Ishikawa (cell line): ENCODE results near the gene CISTR.

Source experiments
- CEBPB ChIP-seq: IDR thresholded peaks from 2 replicates; pipeline ENCODE4 v1.6.1; 2012
- NFIC ChIP-seq: IDR thresholded peaks from 2 replicates; pipeline ENCODE4 v1.6.1; 2012
- RAD21 ChIP-seq: IDR thresholded peaks from 2 replicates; pipeline ENCODE4 v1.6.1; 2012; ENCODE audit warnings: low read depth
- TAF1 ChIP-seq: IDR thresholded peaks from 2 replicates; pipeline ENCODE4 v1.6.1; 2012; ENCODE audit warnings: low read depth, mild to moderate bottlenecking
- ZBTB7A ChIP-seq: IDR thresholded peaks from 2 replicates; pipeline ENCODE4 v1.6.1; 2012; ENCODE audit warnings: low read depth
- TF ChIP-seq, protein P1 (sequence below): IDR thresholded peaks from 2 replicates; pipeline ENCODE4 v1.6.1; 2012; ENCODE audit warnings: low read depth, mild to moderate bottlenecking

DNA sequence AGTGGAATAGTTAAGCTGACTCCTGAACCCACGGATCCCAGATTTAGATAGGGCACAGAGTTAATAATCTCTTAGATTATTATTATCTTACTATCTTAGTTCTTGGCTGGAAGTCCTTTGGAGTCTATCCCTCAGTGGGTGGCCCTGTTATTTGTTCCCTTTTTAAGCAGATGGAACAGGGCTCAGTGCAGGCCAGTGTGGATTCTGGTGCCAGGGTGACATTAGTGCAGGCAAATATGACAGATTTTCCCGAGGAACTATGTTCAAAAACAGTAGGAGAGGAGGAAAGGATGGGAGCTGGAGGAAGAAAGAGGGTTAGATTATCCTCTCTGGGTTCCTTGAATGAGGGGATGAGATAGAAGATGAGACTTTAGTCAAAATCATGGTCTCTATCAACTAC, 41.4 kb upstream of the CISTR start:
- TF ChIP-seq RAD21 (no peak), ZBTB7A (no peak), NFIC (no peak), CEBPB (no peak), TAF1 (no peak)
- TF ChIP-seq, protein P1, sequence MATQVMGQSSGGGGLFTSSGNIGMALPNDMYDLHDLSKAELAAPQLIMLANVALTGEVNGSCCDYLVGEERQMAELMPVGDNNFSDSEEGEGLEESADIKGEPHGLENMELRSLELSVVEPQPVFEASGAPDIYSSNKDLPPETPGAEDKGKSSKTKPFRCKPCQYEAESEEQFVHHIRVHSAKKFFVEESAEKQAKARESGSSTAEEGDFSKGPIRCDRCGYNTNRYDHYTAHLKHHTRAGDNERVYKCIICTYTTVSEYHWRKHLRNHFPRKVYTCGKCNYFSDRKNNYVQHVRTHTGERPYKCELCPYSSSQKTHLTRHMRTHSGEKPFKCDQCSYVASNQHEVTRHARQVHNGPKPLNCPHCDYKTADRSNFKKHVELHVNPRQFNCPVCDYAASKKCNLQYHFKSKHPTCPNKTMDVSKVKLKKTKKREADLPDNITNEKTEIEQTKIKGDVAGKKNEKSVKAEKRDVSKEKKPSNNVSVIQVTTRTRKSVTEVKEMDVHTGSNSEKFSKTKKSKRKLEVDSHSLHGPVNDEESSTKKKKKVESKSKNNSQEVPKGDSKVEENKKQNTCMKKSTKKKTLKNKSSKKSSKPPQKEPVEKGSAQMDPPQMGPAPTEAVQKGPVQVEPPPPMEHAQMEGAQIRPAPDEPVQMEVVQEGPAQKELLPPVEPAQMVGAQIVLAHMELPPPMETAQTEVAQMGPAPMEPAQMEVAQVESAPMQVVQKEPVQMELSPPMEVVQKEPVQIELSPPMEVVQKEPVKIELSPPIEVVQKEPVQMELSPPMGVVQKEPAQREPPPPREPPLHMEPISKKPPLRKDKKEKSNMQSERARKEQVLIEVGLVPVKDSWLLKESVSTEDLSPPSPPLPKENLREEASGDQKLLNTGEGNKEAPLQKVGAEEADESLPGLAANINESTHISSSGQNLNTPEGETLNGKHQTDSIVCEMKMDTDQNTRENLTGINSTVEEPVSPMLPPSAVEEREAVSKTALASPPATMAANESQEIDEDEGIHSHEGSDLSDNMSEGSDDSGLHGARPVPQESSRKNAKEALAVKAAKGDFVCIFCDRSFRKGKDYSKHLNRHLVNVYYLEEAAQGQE: no peak
